OCI-LY7 (cell line): ENCODE data around the gene DLGAP4. TPM values are rescaled to one million over a fixed set of nuclear protein-coding genes. Genes with fewer than 3 reads are reported as not detected.
"Not testable (repeated sequence)": the region's sequence is repeated elsewhere in the genome, so short reads cannot be mapped to it uniquely, and the experiment has no call there.

Source experiments
- BruUV-seq: library from RNA; stranded (reverse); fragments of 400-500 nt; replicated peaks from 2 replicates; lab custom pipeline; 2021; lab: Mats Ljungman, UMichigan
- CTCF ChIA-PET: fragments of 300-600 bp; sonication (Branson Sonifier 250); formaldehyde crosslinking; loops from one replicate; lab custom pipeline; 2022; ENCODE audit warnings: antibody characterized with exemption; ENCODE audit not compliant: unreplicated experiment; lab: Charles Lee
- POLR2A ChIA-PET: fragments of 300-600 bp; sonication (Branson Sonifier 250); formaldehyde crosslinking; loops from one replicate; lab custom pipeline; 2022; ENCODE audit warnings: antibody characterized with exemption; lab: Charles Lee
- DNase-seq: peaks from one replicate; pipeline ENCODE4 v3.0.0-alpha.2; 2015; ENCODE audit warnings: low spot score
- H2AFZ ChIP-seq: fragments of 200-600 bp; sonication (generic), shearing (Covaris generic); 2 replicates; pipeline ENCODE4 v1.6.1; 2014; ENCODE audit warnings: mild to moderate bottlenecking, antibody characterized with exemption, low read length, moderate library complexity
- H3K27ac ChIP-seq: fragments of 200-600 bp; sonication (generic); 2 replicates; pipeline ENCODE4 v1.5.1; 2014; ENCODE audit warnings: mixed run types, low read depth, mild to moderate bottlenecking, moderate library complexity, low read length, inconsistent platforms; ENCODE audit not compliant: poor library complexity, severe bottlenecking
- H3K36me3 ChIP-seq: fragments of 200-600 bp; sonication (generic); 2 replicates; pipeline ENCODE4 v1.6.1; 2014; ENCODE audit warnings: mild to moderate bottlenecking, antibody characterized with exemption, low read length, moderate library complexity, mixed read lengths; ENCODE audit not compliant: insufficient read depth
- H3K4me1 ChIP-seq: fragments of 200-600 bp; sonication (generic); 2 replicates; pipeline ENCODE4 v1.5.1; 2014; ENCODE audit warnings: mild to moderate bottlenecking, low read length; ENCODE audit not compliant: insufficient read depth, poor library complexity, severe bottlenecking
- H3K4me2 ChIP-seq: fragments of 200-600 bp; sonication (generic); 2 replicates; pipeline ENCODE4 v1.6.1; 2014; ENCODE audit warnings: mild to moderate bottlenecking, low read length
- H3K4me3 ChIP-seq: fragments of 200-600 bp; sonication (generic); 2 replicates; pipeline ENCODE4 v1.5.1; 2014; ENCODE audit warnings: mild to moderate bottlenecking, low read depth, low read length; ENCODE audit not compliant: poor library complexity, severe bottlenecking
- H3K79me2 ChIP-seq: fragments of 200-600 bp; sonication (generic); 2 replicates; pipeline ENCODE4 v1.6.1; 2016; ENCODE audit warnings: low read depth, mild to moderate bottlenecking, low read length, moderate library complexity, mixed read lengths; ENCODE audit not compliant: insufficient read depth
- H3K9me2 ChIP-seq: fragments of 200-600 bp; sonication (generic); 2 replicates; pipeline ENCODE4 v1.6.1; 2016; ENCODE audit warnings: mild to moderate bottlenecking, low read length, mixed read lengths; ENCODE audit not compliant: insufficient read depth
- H3K9me3 ChIP-seq: fragments of 200-600 bp; sonication (generic); 2 replicates; pipeline ENCODE4 v1.6.1; 2014; ENCODE audit warnings: mild to moderate bottlenecking, mixed run types, low read length, mixed read lengths
- H4K20me1 ChIP-seq: fragments of 200-600 bp; sonication (generic); 2 replicates; pipeline ENCODE4 v1.6.1; 2014; ENCODE audit warnings: mild to moderate bottlenecking, antibody characterized with exemption, low read length, moderate library complexity, mixed read lengths; ENCODE audit not compliant: insufficient read depth
- CTCF ChIP-seq: fragments of 200-600 bp; sonication (generic); conservative IDR thresholded peaks from 2 replicates; pipeline ENCODE4 v1.5.1; 2014; ENCODE audit warnings: mild to moderate bottlenecking, antibody characterized with exemption, low read length, moderate library complexity, mixed read lengths
- EZH2phosphoT487 ChIP-seq: fragments of 200-600 bp; sonication (generic); IDR thresholded peaks from 2 replicates; pipeline ENCODE4 v1.6.1; 2018; ENCODE audit warnings: low read depth, borderline replicate concordance, mild to moderate bottlenecking, mixed run types, antibody characterized with exemption, low read length, moderate library complexity, mixed read lengths
- intact Hi-C: fragments of 100-400 bp; cut with micrococcal nuclease; formaldehyde crosslinking; loops from one replicate; pipeline ENCODE4 v1.10.0; 2022; ENCODE audit not compliant: unreplicated experiment
- total RNA-seq, 2 experiments: library from RNA; depleted of rRNA in 1 of 2; stranded (reverse); fragments of >200 nt in 1 of 2; shearing (Covaris generic) in 1 of 2; gene quantifications; 2 replicates each; pipeline ENCODE4 v1.2.3, GENCODE V29; 2014 to 2022

The DLGAP4 gene
- total RNA-seq, 2 experiments from 2014 or later = 7.7 to 41.6 TPM

GRCh38 chr20:36519944-36520343 is 213.8 kb downstream of the DLGAP4 start:
- TF ChIP-seq EZH2phosphoT487 = no peak
- TF ChIP-seq CTCF = no peak
- POLR2A ChIA-PET = no interaction called here
- H3K79me2 ChIP-seq = no peaks in the 10 kb centered on the region
- intact Hi-C loops = loop anchor here (10.0 kb wide), 1 partner anchor 375 kb away; no protein-coding TSS in a partner anchor
- H3K27ac ChIP-seq = no peak overlapping the region
- BruUV-seq = no TSS peak
- no peaks in the 10 kb centered on the region for H4K20me1 ChIP-seq
- CTCF ChIA-PET = no interaction called here
- H3K36me3 ChIP-seq = peaks cover 27% of the 10 kb centered on the region
- H3K9me3 ChIP-seq = no peaks in the 10 kb centered on the region
- H2AFZ ChIP-seq = no peak overlapping the region
- H3K9me2 ChIP-seq = no peaks in the 10 kb centered on the region
- H3K4me1 ChIP-seq = peaks cover 5% of the 10 kb centered on the region
- no peak overlapping the region for H3K4me2 ChIP-seq
- no peak overlapping the region for H3K4me3 ChIP-seq
- no peak for DNase-seq

GRCh38 chr20:36521526-36521925 is 215.4 kb downstream of the DLGAP4 start:
- POLR2A ChIA-PET = no interaction called here
- Histone ChIP-seq H3K9me3 (no peaks in the 10 kb centered on the region), H3K4me1 (peaks cover 5% of the 10 kb centered on the region), H3K9me2 (no peaks in the 10 kb centered on the region), H4K20me1 (no peaks in the 10 kb centered on the region), H3K79me2 (no peaks in the 10 kb centered on the region), H3K4me3 (no peak overlapping the region), H3K36me3 (peaks cover 41% of the 10 kb centered on the region), H2AFZ (no peak overlapping the region), H3K27ac (no peak overlapping the region), H3K4me2 (no peak overlapping the region)
- DNase-seq = no peak
- no TSS peak for BruUV-seq
- CTCF ChIA-PET = no interaction called here
- intact Hi-C loops = no loop called here
- TF ChIP-seq EZH2phosphoT487 (no peak), CTCF (no peak)

- H3K9me2 ChIP-seq, H4K20me1 ChIP-seq, H3K9me3 ChIP-seq, DNase-seq, H3K4me2 ChIP-seq, H3K79me2 ChIP-seq, H3K27ac ChIP-seq, intact Hi-C loops, H3K4me3 ChIP-seq, POLR2A ChIA-PET, H2AFZ ChIP-seq, H3K4me1 ChIP-seq, BruUV-seq: not testable (repeated sequence)
- CTCF ChIA-PET = interaction anchor here (0.7 kb wide), 1 partner anchor 9 kb away, joined by 3 read pairs; no protein-coding TSS in a partner anchor
- H3K36me3 ChIP-seq = peaks cover 49% of the 10 kb centered on the region
Measured at GRCh38 chr20:36522412-36522811, 216.3 kb downstream of the DLGAP4 start.
